Activated CD8-positive, alpha-beta memory T cell treated with anti-CD3 and anti-CD28 coated beads for 1 hour (primary cell): Measurements from ENCODE around the gene MCCC1.
"Not testable (repeated sequence)": the region's sequence is repeated elsewhere in the genome, so short reads cannot be mapped to it uniquely, and the experiment has no call there.

Experiments
- DNase-seq, 2 donors: peaks; one replicate each; pipeline ENCODE4 v3.0.0-alpha.2; 2020; ENCODE audit warnings: low read depth in 1 of 2; ENCODE audit errors: extremely low read depth in 1 of 2

The MCCC1 gene

GRCh38 chr3:183106635-183107034 is 7.3 kb upstream of the MCCC1 start:
- DNase-seq, result no peak

GRCh38 chr3:183103950-183104349 is 4.7 kb upstream of the MCCC1 start:
- not testable (repeated sequence) for DNase-seq

- not testable (repeated sequence) for DNase-seq
Observed at GRCh38 chr3:183101040-183101439, 1.7 kb upstream of the MCCC1 start.

- DNase-seq, result no peak
Observed at GRCh38 chr3:183100376-183100775, 1.1 kb upstream of the MCCC1 start.

GRCh38 chr3:183099838-183100204 is 525 bp upstream of the MCCC1 start:
- no peak for DNase-seq

- no peak for DNase-seq
Observed at GRCh38 chr3:183098536-183099025, 715 bp downstream of the MCCC1 start.

- no peak for DNase-seq
Observed at GRCh38 chr3:183094711-183095110, 4.6 kb downstream of the MCCC1 start.

GRCh38 chr3:183092256-183092655 is 7.0 kb downstream of the MCCC1 start:
- no peak for DNase-seq

GRCh38 chr3:183087184-183087583 is 12.1 kb downstream of the MCCC1 start:
- no peak for DNase-seq

- DNase-seq, result no peak
Observed at GRCh38 chr3:183085634-183086390, 13.5 kb downstream of the MCCC1 start.

- no peak for DNase-seq
Observed at GRCh38 chr3:183082355-183082915, 16.9 kb downstream of the MCCC1 start.

- no peak for DNase-seq
Observed at GRCh38 chr3:183081459-183082183, 17.7 kb downstream of the MCCC1 start.

- no peak for DNase-seq
Observed at GRCh38 chr3:183080628-183081027, 18.7 kb downstream of the MCCC1 start.

- DNase-seq, result no peak
Observed at GRCh38 chr3:183074881-183075280, 24.4 kb downstream of the MCCC1 start.

GRCh38 chr3:183074261-183074660 is 25.0 kb downstream of the MCCC1 start:
- DNase-seq, result no peak

- DNase-seq, result no peak
Observed at GRCh38 chr3:183073839-183074238, 25.5 kb downstream of the MCCC1 start.

GRCh38 chr3:183070892-183071291 is 28.4 kb downstream of the MCCC1 start:
- no peak for DNase-seq

GRCh38 chr3:183069086-183069485 is 30.2 kb downstream of the MCCC1 start:
- DNase-seq, result no peak

GRCh38 chr3:183066891-183067290 is 32.4 kb downstream of the MCCC1 start:
- DNase-seq, result not testable (repeated sequence)

- DNase-seq, result no peak
Observed at GRCh38 chr3:183064475-183064874, 34.8 kb downstream of the MCCC1 start.

GRCh38 chr3:183061391-183062172 is 37.7 kb downstream of the MCCC1 start:
- DNase-seq, result no peak
